CD4-positive, alpha-beta memory T cell (primary cell): Measurements from ENCODE around the gene ELP1. TPM values are rescaled to one million over a fixed set of nuclear protein-coding genes. Genes with fewer than 3 reads are reported as not detected.
"Not testable (repeated sequence)": the region's sequence is repeated elsewhere in the genome, so short reads cannot be mapped to it uniquely, and the experiment has no call there.

Experiments used
- CTCF ChIA-PET: fragments of 350-600 bp; sonication (Branson Sonifier 250); formaldehyde crosslinking; loops from one replicate; lab custom pipeline; 2021; ENCODE audit warnings: inconsistent platforms; ENCODE audit not compliant: partially characterized antibody; lab: Charles Lee
- POLR2A ChIA-PET: fragments of 350-600 bp; sonication (Branson Sonifier 250); formaldehyde crosslinking; loops from one replicate; lab custom pipeline; 2021; ENCODE audit not compliant: partially characterized antibody; lab: Charles Lee
- DNase-seq, 5 donors: peaks; one replicate each; pipeline versions ENCODE4 v3.0.0 to v3.0.0-alpha.2; 2020 to 2022; ENCODE audit warnings: mixed read lengths in 1 of 5
- H3K27ac ChIP-seq: one replicate; pipeline ENCODE4 v1.7.0; 2013; ENCODE audit warnings: low read depth, low read length
- H3K27me3 ChIP-seq: 2 replicates; pipeline ENCODE4 v1.7.0; 2013; ENCODE audit warnings: mild to moderate bottlenecking, low read length, moderate library complexity; ENCODE audit not compliant: insufficient read depth
- H3K36me3 ChIP-seq: 2 replicates; pipeline ENCODE4 v1.7.0; 2013; ENCODE audit warnings: mild to moderate bottlenecking, low read length, moderate library complexity; ENCODE audit not compliant: insufficient read depth
- H3K4me1 ChIP-seq: 2 replicates; pipeline ENCODE4 v1.7.0; 2013; ENCODE audit warnings: mild to moderate bottlenecking, low read length, moderate library complexity; ENCODE audit not compliant: insufficient read depth
- H3K4me3 ChIP-seq, 2 donors: one replicate each; pipeline ENCODE4 v1.7.0; 2013; ENCODE audit warnings: low read length in 2 of 2, mild to moderate bottlenecking in 1 of 2
- H3K9me3 ChIP-seq, 2 donors: one replicate each; pipeline ENCODE4 v1.7.0; 2013; ENCODE audit warnings: low read length in 2 of 2, control low read depth in 1 of 2; ENCODE audit not compliant: control insufficient read depth in 1 of 2
- H3K27ac Mint-ChIP-seq, 7 donors: one replicate each; pipeline ENCODE4 v1.8.0; 2020 to 2021; ENCODE audit warnings: mixed read lengths in 7 of 7, mild to moderate bottlenecking in 6 of 7, inconsistent platforms in 3 of 7, moderate library complexity in 3 of 7
- H3K27me3 Mint-ChIP-seq, 2 donors: one replicate each; pipeline ENCODE4 v1.8.0; 2020 to 2021; ENCODE audit warnings: mixed read lengths in 2 of 2
- H3K36me3 Mint-ChIP-seq, 2 donors: one replicate each; pipeline ENCODE4 v1.8.0; 2020 to 2021; ENCODE audit warnings: mixed read lengths in 2 of 2, inconsistent platforms in 1 of 2, mild to moderate bottlenecking in 1 of 2
- H3K4me1 Mint-ChIP-seq, 4 donors: one replicate each; pipeline ENCODE4 v1.8.0; 2020 to 2021; ENCODE audit warnings: mixed read lengths in 4 of 4, mild to moderate bottlenecking in 1 of 4
- H3K4me3 Mint-ChIP-seq, 8 donors: one replicate each; pipeline ENCODE4 v1.8.0; 2020 to 2021; ENCODE audit warnings: mixed read lengths in 8 of 8, mild to moderate bottlenecking in 7 of 8, moderate library complexity in 6 of 8, inconsistent platforms in 3 of 8
- H3K9me3 Mint-ChIP-seq, 8 donors: one replicate each; pipeline ENCODE4 v1.8.0; 2020 to 2021; ENCODE audit warnings: mixed read lengths in 8 of 8, mild to moderate bottlenecking in 5 of 8, inconsistent platforms in 3 of 8, moderate library complexity in 1 of 8
- intact Hi-C: fragments of 100-400 bp; cut with micrococcal nuclease; formaldehyde crosslinking; loops from one replicate; pipeline ENCODE4 v1.15.1; 2023
- polyA plus RNA-seq, 2 donors: library from polyadenylated mRNA; unstranded; fragments of 300-500 nt; fragmentation: Illumina TruSeq; gene quantifications; one replicate each; pipeline ENCODE4 v1.2.3, GENCODE V29; 2021
- total RNA-seq, 2 experiments: library from RNA; stranded (reverse); gene quantifications; one replicate each; pipeline ENCODE4 v1.2.3, GENCODE V29; 2021

Gene ELP1
- total and polyA plus RNA-seq, 4 experiments from 2014 or later = 21.2 to 32.3 (median 25.3) TPM

GRCh38 chr9:108933231-108933717, 650 bp downstream of the ELP1 start:
- ChIA-PET CTCF (no interaction called here), POLR2A (interaction anchor here (1.9 kb wide), 1 partner anchor 186 kb away, joined by 10 read pairs; the partner anchor contains the start of gene TMEM245)
- peak in 3 of 5 donors; percentile 1 to 6 (median 4) for DNase-seq
- no peaks in the 10 kb centered on the region for H3K27me3 Mint-ChIP-seq
- peak overlapping the region; percentile 99 to 100 (median 99) for H3K4me3 Mint-ChIP-seq
- Histone ChIP-seq H3K36me3 (peaks cover 10% of the 10 kb centered on the region), H3K9me3 (no peaks in the 10 kb centered on the region), H3K27me3 (no peaks in the 10 kb centered on the region), H3K4me3 (peak overlapping the region; percentile 40 to 100), H3K27ac (peak overlapping the region; percentile 83), H3K4me1 (peaks cover 26% of the 10 kb centered on the region)
- H3K36me3 Mint-ChIP-seq = peaks cover 16 to 44% of the 10 kb centered on the region in 2 donors
- intact Hi-C loops = no loop called here
- H3K27ac Mint-ChIP-seq = peak overlapping the region; percentile 91 to 99 (median 99)
- peaks cover 0 to 4% (median 0%) of the 10 kb centered on the region in 8 donors for H3K9me3 Mint-ChIP-seq
- H3K4me1 Mint-ChIP-seq = peaks cover 28 to 47% (median 40%) of the 10 kb centered on the region in 4 donors

- Mint-ChIP-seq H3K4me3 (no peak overlapping the region), H3K4me1 (peaks cover 21 to 32% (median 27%) of the 10 kb centered on the region in 4 donors), H3K27ac (peak overlapping the region in 1 of 7 donors; percentile 90), H3K9me3 (peaks cover 0 to 1% (median 0%) of the 10 kb centered on the region in 8 donors), H3K27me3 (no peaks in the 10 kb centered on the region), H3K36me3 (peaks cover 57 to 69% of the 10 kb centered on the region in 2 donors)
- CTCF ChIA-PET = interaction anchor here (0.8 to 2.9 kb wide), 2 partner anchors 26 to 29 kb away, joined by 3 to 8 read pairs; no protein-coding TSS in a partner anchor
- peaks cover 49% of the 10 kb centered on the region for H3K36me3 ChIP-seq
- no peak overlapping the region for H3K27ac ChIP-seq
- no peaks in the 10 kb centered on the region for H3K27me3 ChIP-seq
- peaks cover 12% of the 10 kb centered on the region for H3K4me1 ChIP-seq
- DNase-seq = no peak
- no peaks in the 10 kb centered on the region for H3K9me3 ChIP-seq
- intact Hi-C loops = no loop called here
- no peak overlapping the region for H3K4me3 ChIP-seq
- POLR2A ChIA-PET = no interaction called here
Observed at GRCh38 chr9:108928386-108928785, 5.5 kb downstream of the ELP1 start.

- no peaks in the 10 kb centered on the region for H3K9me3 ChIP-seq
- peaks cover 71 to 89% of the 10 kb centered on the region in 2 donors for H3K36me3 Mint-ChIP-seq
- DNase-seq = no peak
- no peak overlapping the region for H3K4me3 ChIP-seq
- H3K9me3 Mint-ChIP-seq = no peaks in the 10 kb centered on the region
- H3K27ac ChIP-seq = no peak overlapping the region
- H3K4me3 Mint-ChIP-seq = no peak overlapping the region
- H3K27me3 ChIP-seq = no peaks in the 10 kb centered on the region
- no peaks in the 10 kb centered on the region for H3K4me1 ChIP-seq
- H3K36me3 ChIP-seq = peaks cover 66% of the 10 kb centered on the region
- intact Hi-C loops = no loop called here
- H3K27me3 Mint-ChIP-seq = no peaks in the 10 kb centered on the region
- CTCF ChIA-PET = interaction anchor here (3.9 kb wide), 1 partner anchor 29 kb away, joined by 15 read pairs; no protein-coding TSS in a partner anchor
- POLR2A ChIA-PET = no interaction called here
- peaks cover 0 to 8% (median 6%) of the 10 kb centered on the region in 4 donors for H3K4me1 Mint-ChIP-seq
- H3K27ac Mint-ChIP-seq = peak overlapping the region in 4 of 7 donors; percentile 24 to 72 (median 28)
Observed at GRCh38 chr9:108924466-108924865, 9.5 kb downstream of the ELP1 start.

- intact Hi-C loops = no loop called here
- CTCF ChIA-PET = interaction anchor here (0.6 kb wide), 1 partner anchor 1635 kb away, joined by 3 read pairs; no protein-coding TSS in a partner anchor
- H3K36me3 Mint-ChIP-seq = peaks cover 55 to 83% of the 10 kb centered on the region in 2 donors
- Histone ChIP-seq H3K4me1 (no peaks in the 10 kb centered on the region), H3K36me3 (peaks cover 53% of the 10 kb centered on the region), H3K27ac (no peak overlapping the region), H3K9me3 (no peaks in the 10 kb centered on the region), H3K27me3 (no peaks in the 10 kb centered on the region), H3K4me3 (no peak overlapping the region)
- H3K27ac Mint-ChIP-seq = peak overlapping the region in 1 of 7 donors; percentile 37
- POLR2A ChIA-PET = no interaction called here
- H3K9me3 Mint-ChIP-seq = no peaks in the 10 kb centered on the region
- peaks cover 0 to 6% (median 1%) of the 10 kb centered on the region in 4 donors for H3K4me1 Mint-ChIP-seq
- H3K4me3 Mint-ChIP-seq = no peak overlapping the region
- DNase-seq = no peak
- no peaks in the 10 kb centered on the region for H3K27me3 Mint-ChIP-seq
Observed at GRCh38 chr9:108921200-108921599, 12.7 kb downstream of the ELP1 start.

- H3K4me1 Mint-ChIP-seq, H3K4me3 ChIP-seq, H3K27me3 ChIP-seq, DNase-seq, intact Hi-C loops, H3K27ac ChIP-seq, H3K27ac Mint-ChIP-seq, H3K4me3 Mint-ChIP-seq, H3K9me3 ChIP-seq, H3K27me3 Mint-ChIP-seq, H3K9me3 Mint-ChIP-seq, H3K4me1 ChIP-seq: not testable (repeated sequence)
- CTCF ChIA-PET = interaction anchor here (0.7 kb wide), 2 partner anchors 10 to 34 kb away, joined by 3 to 4 read pairs; no protein-coding TSS in a partner anchor
- peaks cover 54 to 83% of the 10 kb centered on the region in 2 donors for H3K36me3 Mint-ChIP-seq
- POLR2A ChIA-PET = interaction anchor here (0.7 kb wide), 1 partner anchor 199 kb away, joined by 3 read pairs; the partner anchor contains the start of gene TMEM245
- H3K36me3 ChIP-seq = peaks cover 52% of the 10 kb centered on the region
Observed at GRCh38 chr9:108920401-108920800, 13.5 kb downstream of the ELP1 start.

GRCh38 chr9:108919517-108919916, 14.4 kb downstream of the ELP1 start:
- H3K27ac Mint-ChIP-seq = peak overlapping the region in 3 of 7 donors; percentile 37 to 70 (median 58)
- H3K9me3 ChIP-seq = no peaks in the 10 kb centered on the region
- H3K4me3 Mint-ChIP-seq = no peak overlapping the region
- H3K36me3 Mint-ChIP-seq = peaks cover 47 to 78% of the 10 kb centered on the region in 2 donors
- CTCF ChIA-PET = no interaction called here
- DNase-seq = no peak
- POLR2A ChIA-PET = no interaction called here
- H3K9me3 Mint-ChIP-seq = no peaks in the 10 kb centered on the region
- H3K4me1 ChIP-seq = no peaks in the 10 kb centered on the region
- H3K27me3 ChIP-seq = no peaks in the 10 kb centered on the region
- H3K4me1 Mint-ChIP-seq = peaks cover 0 to 4% (median 1%) of the 10 kb centered on the region in 4 donors
- H3K27ac ChIP-seq = no peak overlapping the region
- intact Hi-C loops = no loop called here
- peaks cover 46% of the 10 kb centered on the region for H3K36me3 ChIP-seq
- H3K27me3 Mint-ChIP-seq = no peaks in the 10 kb centered on the region
- no peak overlapping the region for H3K4me3 ChIP-seq

- Mint-ChIP-seq H3K9me3 (peaks cover 0 to under 1% (median 0%) of the 10 kb centered on the region in 8 donors), H3K27me3 (no peaks in the 10 kb centered on the region), H3K36me3 (peaks cover 40 to 71% of the 10 kb centered on the region in 2 donors), H3K4me1 (peaks cover 14 to 26% (median 22%) of the 10 kb centered on the region in 4 donors), H3K27ac (peak overlapping the region in 1 of 7 donors; percentile 78), H3K4me3 (no peak overlapping the region)
- POLR2A ChIA-PET = no interaction called here
- Histone ChIP-seq H3K4me1 (peaks cover 17% of the 10 kb centered on the region), H3K9me3 (no peaks in the 10 kb centered on the region), H3K27me3 (no peaks in the 10 kb centered on the region), H3K4me3 (no peak overlapping the region), H3K36me3 (peaks cover 35% of the 10 kb centered on the region), H3K27ac (no peak overlapping the region)
- intact Hi-C loops = no loop called here
- no peak for DNase-seq
- CTCF ChIA-PET = no interaction called here
Observed at GRCh38 chr9:108913391-108913790, 20.5 kb downstream of the ELP1 start.
